Sigmoid colon (tissue), 4 donors: ENCODE data around the gene C1QL1.

Source experiments
- CTCF ChIP-seq, 4 experiments: fragments of 450-650 bp in 3 of 4; fragments of 200-600 bp in 1 of 4; IDR thresholded peaks; one replicate each; pipeline ENCODE4 v1.5.1; 2016 to 2019; ENCODE audit warnings: antibody characterized with exemption in 4 of 4, mild to moderate bottlenecking in 3 of 4, moderate library complexity in 2 of 4
- EP300 ChIP-seq, 4 donors: sonication (generic); formaldehyde crosslinking; IDR thresholded peaks; one replicate each; pipeline ENCODE4 v1.6.1; 2017; ENCODE audit warnings: antibody characterized with exemption in 4 of 4
- POLR2A ChIP-seq, 2 donors: fragments of 450-650 bp; IDR thresholded peaks; one replicate each; pipeline ENCODE4 v1.6.1; 2016; ENCODE audit warnings: antibody characterized with exemption in 2 of 2, mild to moderate bottlenecking in 2 of 2, moderate library complexity in 2 of 2

- TF ChIP-seq POLR2A (IDR thresholded peaks at IDR 0.05) (no peak), CTCF (IDR thresholded peaks at IDR 0.05) (no peak), EP300 (IDR thresholded peaks at IDR 0.05) (no peak)
Measured at GRCh38 chr17:44910231-44911106, 57.6 kb downstream of the C1QL1 start.
